GM19372 (cell line): ENCODE results near the gene TAOK2.

Source experiments
- ATAC-seq: cut with Tn5 transposase; IDR thresholded peaks from one replicate; pipeline ENCODE4 v1.9.1; 2021; ENCODE audit warnings: mild to moderate bottlenecking, low read depth, moderate library complexity; ENCODE audit not compliant: unreplicated experiment

TAOK2 gene

GRCh38 chr16:29962344-29962994 lies 11.2 kb upstream of the TAOK2 start:
- ATAC-seq, result no peak

DNA sequence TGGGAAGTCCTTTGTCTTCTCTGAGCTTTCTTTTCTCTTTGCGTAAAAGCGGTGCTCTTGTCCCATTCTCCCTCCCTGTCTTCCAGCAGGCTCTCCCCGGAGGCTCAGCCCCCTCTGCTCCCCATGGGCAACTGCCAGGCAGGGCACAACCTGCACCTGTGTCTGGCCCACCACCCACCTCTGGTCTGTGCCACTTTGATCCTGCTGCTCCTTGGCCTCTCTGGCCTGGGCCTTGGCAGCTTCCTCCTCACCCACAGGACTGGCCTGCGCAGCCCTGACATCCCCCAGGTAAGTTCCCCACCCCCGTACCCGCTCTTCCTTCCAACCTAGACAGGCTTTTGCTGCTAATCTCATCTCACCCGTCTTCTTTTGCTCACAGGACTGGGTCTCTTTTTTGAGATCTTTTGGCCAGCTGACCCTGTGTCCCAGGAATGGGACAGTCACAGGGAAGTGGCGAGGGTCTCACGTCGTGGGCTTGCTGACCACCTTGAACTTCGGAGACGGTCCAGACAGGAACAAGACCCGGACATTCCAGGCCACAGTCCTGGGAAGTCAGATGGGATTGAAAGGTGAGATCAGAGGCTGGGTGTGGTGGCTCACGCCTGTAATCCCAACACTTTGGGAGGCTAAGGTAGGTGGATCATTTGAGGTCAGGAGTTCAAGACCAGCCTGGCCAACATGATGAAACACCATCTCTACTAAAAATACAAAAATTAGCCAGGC lies 10.5 kb upstream of the TAOK2 start:
- ATAC-seq, result no peak

GRCh38 chr16:29968205-29968604 lies 5.5 kb upstream of the TAOK2 start:
- no peak for ATAC-seq

DNA sequence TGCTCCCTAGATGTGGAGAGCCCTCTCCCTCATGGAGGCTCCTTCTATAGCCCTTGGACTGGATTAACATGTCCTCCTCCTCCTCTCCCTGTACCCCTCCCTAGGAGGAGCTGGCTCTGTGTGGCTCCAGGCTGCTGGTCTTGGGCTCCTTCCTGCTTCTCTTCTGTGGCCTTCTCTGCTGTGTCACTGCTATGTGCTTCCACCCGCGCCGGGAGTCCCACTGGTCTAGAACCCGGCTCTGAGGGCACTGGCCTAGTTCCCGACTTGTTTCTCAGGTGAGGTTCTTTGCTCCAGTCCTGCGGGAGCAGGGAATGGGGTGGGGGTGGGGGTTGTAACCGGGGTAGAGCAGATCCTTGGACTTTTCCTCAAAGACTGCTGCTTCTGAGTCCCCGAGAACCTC lies 2.4 kb upstream of the TAOK2 start:
- ATAC-seq, result no peak

GRCh38 chr16:29972500-29972899 lies 1.2 kb upstream of the TAOK2 start:
- ATAC-seq, result no peak

- ATAC-seq, result no peak
Observed at GRCh38 chr16:29972992-29973383, 680 bp upstream of the TAOK2 start.

- no peak for ATAC-seq
Observed at GRCh38 chr16:29974291-29975133, 844 bp downstream of the TAOK2 start.

GRCh38 chr16:29975134-29975538 lies 1.5 kb downstream of the TAOK2 start:
- ATAC-seq, result no peak

- no peak for ATAC-seq
Observed at GRCh38 chr16:29975811-29976511, 2.3 kb downstream of the TAOK2 start.

GRCh38 chr16:29977063-29977825 lies 3.6 kb downstream of the TAOK2 start:
- ATAC-seq, result no peak

GRCh38 chr16:29978081-29978480 lies 4.4 kb downstream of the TAOK2 start:
- ATAC-seq, result no peak

- no peak for ATAC-seq
Observed at GRCh38 chr16:29978564-29979270, 5.0 kb downstream of the TAOK2 start.

DNA sequence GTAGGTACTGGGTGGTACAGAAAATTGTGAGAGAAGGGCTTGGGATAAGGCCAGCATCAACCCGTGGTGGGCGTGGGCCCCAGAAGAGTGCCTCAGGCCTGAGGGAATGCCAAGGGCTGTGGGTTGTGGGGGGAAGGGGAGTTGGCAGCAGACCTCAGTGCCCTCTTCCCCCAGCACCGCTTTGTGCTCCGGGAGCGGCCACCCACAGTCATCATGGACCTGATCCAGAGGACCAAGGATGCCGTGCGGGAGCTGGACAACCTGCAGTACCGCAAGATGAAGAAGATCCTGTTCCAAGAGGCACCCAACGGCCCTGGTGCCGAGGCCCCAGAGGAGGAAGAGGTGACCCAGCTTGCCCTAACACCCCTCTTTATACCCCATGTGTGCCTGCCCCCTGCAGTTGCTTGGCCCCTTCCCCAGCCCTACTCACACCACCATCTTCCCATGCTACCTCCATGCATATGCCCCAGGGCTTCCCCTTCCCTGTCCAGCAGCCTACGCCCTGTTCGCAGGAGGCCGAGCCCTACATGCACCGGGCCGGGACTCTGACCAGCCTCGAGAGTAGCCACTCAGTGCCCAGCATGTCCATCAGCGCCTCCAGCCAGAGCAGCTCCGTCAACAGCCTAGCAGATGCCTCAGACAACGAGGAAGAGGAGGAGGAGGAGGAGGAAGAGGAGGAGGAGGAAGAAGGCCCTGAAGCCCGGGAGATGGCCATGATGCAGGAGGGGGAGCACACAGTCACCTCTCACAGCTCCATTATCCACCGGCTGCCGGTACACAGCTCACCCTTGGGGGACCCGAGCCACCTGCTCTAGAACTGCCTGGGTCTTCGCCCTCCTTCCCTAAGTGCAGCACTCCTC lies 9.1 kb downstream of the TAOK2 start:
- no peak for ATAC-seq

DNA sequence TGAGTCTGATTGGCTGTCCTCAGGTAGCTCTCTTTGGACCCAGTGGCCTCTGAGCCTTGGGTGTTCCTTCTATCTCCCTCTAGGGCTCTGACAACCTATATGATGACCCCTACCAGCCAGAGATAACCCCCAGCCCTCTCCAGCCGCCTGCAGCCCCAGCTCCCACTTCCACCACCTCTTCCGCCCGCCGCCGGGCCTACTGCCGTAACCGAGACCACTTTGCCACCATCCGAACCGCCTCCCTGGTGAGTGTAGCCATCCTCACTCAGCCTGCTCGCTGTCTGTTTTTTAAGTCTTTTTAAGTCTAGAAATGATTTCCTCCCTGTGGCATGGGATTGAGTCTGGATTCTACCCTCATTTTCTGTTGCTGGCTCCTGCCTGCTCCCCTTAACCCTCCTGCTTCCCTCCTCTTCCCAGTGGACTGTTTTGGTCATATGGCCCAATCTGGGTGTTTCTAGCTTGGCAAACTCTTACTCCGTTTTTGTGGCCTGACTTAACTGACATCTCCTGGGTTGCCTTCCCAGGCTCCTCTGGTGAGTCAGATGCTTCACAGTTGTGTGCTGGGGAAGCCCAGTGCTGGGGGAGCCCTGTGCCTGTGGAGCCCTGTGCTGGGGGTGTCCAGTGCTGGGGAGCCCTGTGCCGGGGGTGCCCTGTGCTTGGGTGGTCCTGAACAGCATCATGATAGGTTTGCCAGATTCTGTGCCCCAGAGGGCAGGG lies 9.9 kb downstream of the TAOK2 start:
- ATAC-seq, result no peak

- ATAC-seq, result no peak
Observed at GRCh38 chr16:29984137-29984763, 10.6 kb downstream of the TAOK2 start.

DNA sequence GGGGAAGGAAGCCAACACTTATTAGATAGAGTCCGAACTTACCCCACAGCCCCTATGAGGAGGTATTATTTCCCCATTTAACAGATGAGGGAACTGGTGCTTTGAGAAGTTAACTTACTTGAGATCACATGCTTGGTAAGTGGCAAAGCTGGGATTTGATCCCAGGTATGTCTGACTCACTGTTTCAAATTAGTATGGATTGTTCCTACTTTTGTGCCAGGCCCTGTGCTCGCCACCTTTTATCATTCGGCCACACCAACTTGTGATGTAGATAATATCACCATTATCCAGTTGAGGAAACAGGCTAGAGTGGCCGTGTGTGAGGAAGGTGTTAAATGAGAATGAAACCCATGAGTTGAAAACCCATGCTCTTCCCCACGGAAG lies 11.1 kb downstream of the TAOK2 start:
- ATAC-seq, result no peak

- ATAC-seq, result no peak
Observed at GRCh38 chr16:29985271-29985811, 11.7 kb downstream of the TAOK2 start.
